Measurements from ENCODE around the gene HPN.

Gene HPN

GRCh38 chr19:35105411-35106290, 64.1 kb downstream of the HPN start:
- no peak for DNase-seq (ENCODE audit: low read depth)

GRCh38 chr19:35106291-35106583, 64.7 kb downstream of the HPN start:
- no peak for DNase-seq (ENCODE audit: low read depth)

DNA sequence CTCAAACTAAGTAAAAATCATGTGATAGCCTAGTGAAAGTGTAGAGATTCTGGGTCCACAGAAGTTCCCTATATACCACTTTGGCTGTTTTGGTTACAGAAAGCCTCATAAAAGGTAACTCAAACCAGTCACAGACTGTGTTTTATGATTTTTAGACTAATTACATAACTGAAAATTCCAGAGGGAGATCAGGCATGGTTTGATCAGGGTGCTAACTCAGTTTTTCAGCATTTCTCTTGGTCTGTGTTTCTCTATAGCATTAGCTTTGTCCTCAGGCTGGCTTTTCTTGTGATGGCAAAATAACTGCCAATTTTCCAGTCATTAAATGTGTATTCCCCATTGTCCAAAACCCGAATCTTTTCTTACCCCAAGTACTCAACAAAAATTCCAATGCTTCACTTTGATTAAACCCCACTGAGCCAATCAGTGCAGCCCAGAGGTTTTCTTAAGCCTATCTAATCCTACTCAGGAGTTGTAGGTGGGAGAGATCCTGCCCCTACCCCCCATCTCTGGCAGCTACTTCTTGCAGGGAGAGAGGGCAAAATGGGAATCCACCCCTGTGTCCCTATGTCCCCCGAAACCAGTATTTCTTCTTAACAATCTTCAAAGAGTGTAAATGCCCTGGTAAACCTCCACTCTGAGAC, 65.5 kb downstream of the HPN start:
- no peak for DNase-seq (ENCODE audit: low read depth)

DNA sequence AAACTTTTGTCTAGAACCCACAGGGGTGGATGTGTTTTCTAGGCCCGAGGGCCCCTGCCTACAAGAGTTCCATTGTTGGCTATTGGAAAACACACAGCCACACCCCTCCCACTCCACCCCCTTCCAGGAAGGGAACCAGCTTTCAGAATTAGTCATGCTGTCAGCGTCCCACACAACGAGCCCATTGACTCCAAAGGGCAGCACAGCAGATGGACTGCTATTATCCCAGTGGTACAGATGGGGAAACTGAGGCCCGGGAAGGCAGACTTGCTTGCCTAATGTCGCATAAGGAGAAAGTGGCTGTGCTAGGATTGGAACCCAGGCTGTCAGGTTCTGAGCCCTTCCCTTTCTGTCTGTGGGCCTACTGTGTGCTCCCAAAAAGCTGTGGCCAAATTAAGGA, 66.0 kb downstream of the HPN start:
- DNase-seq (ENCODE audit: low read depth) = no peak

GRCh38 chr19:35108730-35109129, 67.2 kb downstream of the HPN start:
- DNase-seq (ENCODE audit: low read depth) = no peak

DNA sequence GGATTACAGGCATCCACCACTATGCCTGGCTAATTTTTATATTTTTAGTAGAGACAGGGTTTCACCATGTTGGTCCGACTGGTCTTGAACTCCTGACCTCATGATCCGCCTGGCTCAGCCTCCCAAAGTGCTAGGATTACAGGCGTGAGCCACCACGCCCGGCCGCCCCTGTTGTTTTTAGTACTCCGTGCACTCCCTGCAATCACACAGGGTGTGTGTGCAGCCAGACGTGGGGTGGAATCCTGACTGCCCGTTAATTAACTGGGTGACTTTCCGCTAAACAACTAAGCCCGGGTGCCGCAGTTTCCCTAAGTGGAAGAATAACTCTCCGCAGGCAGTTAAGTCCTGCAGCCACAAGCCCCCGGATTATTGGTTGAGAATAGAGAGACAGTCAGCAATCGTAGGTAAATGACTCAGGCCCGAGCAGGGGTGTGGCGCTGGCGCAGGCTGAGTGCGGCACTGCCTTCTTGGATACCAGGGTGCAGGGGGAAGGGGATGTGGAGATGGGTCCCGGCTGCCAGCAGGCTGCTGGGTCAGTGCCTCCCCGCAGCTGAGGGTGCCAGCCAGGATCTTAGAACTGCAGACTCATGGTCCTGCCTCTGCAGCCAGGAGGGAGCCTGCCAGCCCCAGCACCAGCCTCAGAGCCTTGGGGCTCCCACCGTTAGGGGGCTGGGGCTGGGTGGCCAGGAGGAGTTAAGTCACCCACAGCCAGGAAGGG, 68.0 kb downstream of the HPN start:
- DNase-seq (ENCODE audit: low read depth) = no peak

DNA sequence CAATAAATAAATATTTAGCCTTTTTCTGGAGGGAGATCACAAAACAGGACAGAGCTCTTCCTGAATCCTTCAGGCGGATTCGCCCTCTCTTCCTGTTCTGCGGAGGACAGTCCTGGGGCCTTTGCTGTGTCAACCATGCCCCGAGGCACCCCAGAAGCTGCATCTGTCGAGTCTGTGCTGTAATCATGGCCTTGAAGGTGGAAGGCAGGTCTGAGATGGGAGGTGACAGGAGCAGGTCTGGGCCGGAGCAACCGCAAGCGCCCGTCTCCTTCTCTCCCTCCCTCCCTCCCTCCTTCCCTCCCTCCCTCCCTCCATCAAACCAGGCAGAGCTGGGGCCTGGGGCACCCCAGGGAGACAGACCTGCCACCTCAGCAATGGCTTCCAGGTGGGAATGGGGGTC, 69.5 kb downstream of the HPN start:
- no peak for DNase-seq (ENCODE audit: low read depth)

GRCh38 chr19:35112995-35113688, 71.6 kb downstream of the HPN start:
- DNase-seq (ENCODE audit: low read depth) = no peak

DNA sequence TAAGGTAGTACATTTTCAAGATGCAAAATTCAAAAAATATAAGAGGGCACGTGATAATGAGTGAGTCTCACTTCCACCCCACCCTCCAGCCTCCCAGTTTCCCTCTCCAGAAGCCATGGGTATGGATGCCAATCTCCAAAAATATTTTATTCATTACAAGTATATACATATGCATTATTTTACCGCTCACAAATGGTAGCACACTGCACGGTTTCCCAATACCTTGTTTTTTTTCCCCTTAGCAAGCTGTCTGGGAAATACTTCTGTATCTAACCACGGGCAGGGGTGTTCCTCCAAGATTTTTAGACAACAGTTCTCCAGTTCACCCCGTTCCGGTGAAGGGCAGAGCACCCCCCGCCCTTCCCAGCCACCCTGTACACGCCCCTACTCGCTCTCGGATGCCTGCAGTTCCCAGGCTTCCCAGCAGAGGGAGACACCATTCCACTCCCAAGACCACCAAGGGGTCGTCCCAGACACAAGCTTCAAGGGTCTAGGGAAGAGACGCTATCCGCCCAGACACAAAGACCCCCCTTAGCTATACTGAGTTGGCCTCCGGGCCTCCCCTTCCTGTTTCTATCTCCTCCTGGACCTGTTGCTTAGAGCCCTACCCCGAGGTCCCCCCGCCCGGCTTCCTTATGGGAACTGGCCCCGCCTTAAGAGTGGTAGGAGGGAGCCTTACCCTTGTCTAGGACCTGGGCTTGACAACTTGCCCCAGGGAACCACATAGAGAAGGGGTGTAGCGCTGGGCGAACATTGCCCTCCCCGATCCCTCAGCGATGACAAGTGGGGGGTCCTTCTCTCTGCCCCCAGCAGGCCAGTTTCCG, 73.0 kb downstream of the HPN start:
- DNase-seq (ENCODE audit: low read depth) = peak; percentile 66

DNA sequence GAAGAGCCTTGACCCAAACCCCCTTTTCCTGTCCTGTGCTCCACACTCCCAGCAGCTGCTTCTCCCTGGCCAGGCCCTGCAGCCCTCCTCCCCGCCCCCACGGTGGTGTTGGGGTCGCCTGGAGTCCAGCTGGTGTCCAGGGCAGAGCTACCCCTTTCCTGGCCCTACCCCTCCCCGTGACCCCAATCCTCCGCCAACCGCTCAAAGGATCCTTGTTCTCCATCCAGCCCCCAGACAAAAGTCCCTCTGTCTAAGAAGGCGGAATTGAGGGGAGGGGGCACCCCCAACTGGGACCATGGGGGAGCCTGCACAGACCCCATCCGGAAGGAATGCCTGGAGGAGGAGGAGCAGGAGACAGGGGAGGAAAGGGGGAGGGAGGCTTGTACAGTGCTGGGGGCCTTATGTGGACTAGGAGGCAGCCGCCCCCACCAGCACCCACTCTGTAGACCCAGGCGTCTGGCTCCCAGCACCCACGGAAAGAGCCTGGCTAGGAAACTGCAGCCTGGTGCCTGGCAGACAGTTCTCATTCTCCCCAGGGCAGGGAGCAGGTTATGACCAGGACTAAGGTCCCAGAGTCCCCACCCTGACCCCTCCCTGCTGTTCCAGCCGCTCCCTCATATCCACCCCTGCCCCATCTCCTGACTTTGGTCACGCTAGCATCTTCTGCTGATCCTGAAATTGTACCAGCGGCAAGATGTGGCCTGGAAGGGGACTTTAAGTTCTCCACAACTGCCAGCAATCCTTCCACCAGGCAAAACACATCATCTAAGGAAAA, 73.8 kb downstream of the HPN start, which contains the start of gene FXYD3:
TSS of gene FXYD3 (plus strand) at position 647 of the 775 bp plus-strand sequence. CDS start 3,554 bp downstream, outside the sequence.
- no peak for DNase-seq (ENCODE audit: low read depth)

All from activated T-cell treated with anti-CD3 and anti-CD28 coated beads for 48 hours (primary cell).